Measurements from ENCODE around the gene ETV4. TPM values are rescaled to one million over a fixed set of nuclear protein-coding genes. Genes with fewer than 3 reads are reported as not detected.
"Not testable (repeated sequence)": the region's sequence is repeated elsewhere in the genome, so short reads cannot be mapped to it uniquely, and the experiment has no call there.

ETV4 gene
- total RNA-seq, 6 experiments from 2014 or later, result 4.7 to 6.9 (median 5.8) TPM

DNA sequence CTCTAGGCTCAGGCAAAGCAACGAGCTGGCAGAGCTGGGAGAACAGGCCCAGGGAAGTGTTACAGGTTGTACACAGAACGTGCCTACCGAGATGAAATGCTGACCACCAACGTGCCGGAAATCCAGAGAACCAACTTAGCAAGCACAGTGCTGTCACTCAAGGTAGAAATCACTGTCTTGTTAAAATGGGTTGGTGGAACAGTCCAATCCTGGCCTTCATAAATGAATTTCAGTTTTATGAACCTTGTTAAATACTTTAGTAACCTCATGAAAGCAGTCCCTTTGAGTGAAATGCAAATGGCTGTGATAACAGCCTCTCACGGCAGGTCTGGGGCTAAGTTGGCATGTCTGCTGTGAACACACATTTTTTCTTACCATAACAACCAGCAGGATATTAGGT is 29.0 kb downstream of the ETV4 start:
- Mint-ChIP-seq H3K4me1 (ENCODE audit: low read depth) (peaks cover 18% of the 10 kb centered on the region), H3K27me3 (ENCODE audit: insufficient read depth) (no peaks in the 10 kb centered on the region), H3K9me3 (no peaks in the 10 kb centered on the region), H3K36me3 (ENCODE audit: low read depth) (peaks cover 26% of the 10 kb centered on the region), H3K27ac (peak overlapping the region; percentile 67), H3K4me3 (no peak overlapping the region)
- TF ChIP-seq, protein P1, sequence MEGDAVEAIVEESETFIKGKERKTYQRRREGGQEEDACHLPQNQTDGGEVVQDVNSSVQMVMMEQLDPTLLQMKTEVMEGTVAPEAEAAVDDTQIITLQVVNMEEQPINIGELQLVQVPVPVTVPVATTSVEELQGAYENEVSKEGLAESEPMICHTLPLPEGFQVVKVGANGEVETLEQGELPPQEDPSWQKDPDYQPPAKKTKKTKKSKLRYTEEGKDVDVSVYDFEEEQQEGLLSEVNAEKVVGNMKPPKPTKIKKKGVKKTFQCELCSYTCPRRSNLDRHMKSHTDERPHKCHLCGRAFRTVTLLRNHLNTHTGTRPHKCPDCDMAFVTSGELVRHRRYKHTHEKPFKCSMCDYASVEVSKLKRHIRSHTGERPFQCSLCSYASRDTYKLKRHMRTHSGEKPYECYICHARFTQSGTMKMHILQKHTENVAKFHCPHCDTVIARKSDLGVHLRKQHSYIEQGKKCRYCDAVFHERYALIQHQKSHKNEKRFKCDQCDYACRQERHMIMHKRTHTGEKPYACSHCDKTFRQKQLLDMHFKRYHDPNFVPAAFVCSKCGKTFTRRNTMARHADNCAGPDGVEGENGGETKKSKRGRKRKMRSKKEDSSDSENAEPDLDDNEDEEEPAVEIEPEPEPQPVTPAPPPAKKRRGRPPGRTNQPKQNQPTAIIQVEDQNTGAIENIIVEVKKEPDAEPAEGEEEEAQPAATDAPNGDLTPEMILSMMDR (IDR thresholded peaks at IDR 0.05), result no peak
- no peak for DNase-seq

DNA sequence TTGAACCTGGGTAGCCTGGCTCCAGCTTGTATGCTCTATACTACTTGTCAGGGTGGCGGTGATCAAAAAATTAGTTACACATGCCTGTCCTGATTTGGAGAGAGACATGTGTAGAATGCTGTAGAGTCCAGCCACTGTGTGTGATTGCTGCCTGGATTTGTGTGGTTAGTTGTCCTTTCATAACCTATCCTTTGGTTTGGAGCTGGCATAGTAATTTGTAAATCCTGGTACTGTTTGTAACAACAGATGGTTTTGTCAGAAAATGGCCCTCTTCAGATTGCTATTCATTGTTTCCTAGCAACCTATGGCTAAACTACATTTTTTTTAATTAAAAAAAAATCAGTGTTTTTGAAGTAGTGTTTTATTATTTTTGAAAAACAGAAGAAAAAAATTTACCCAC is 30.5 kb downstream of the ETV4 start:
- Mint-ChIP-seq H3K4me1 (ENCODE audit: low read depth) (peaks cover 18% of the 10 kb centered on the region), H3K9me3 (no peaks in the 10 kb centered on the region), H3K27ac (no peak overlapping the region), H3K27me3 (ENCODE audit: insufficient read depth) (no peaks in the 10 kb centered on the region), H3K36me3 (ENCODE audit: low read depth) (peaks cover 20% of the 10 kb centered on the region), H3K4me3 (no peak overlapping the region)
- TF ChIP-seq, protein P1 (IDR thresholded peaks at IDR 0.05), result no peak
- no peak for DNase-seq

DNA sequence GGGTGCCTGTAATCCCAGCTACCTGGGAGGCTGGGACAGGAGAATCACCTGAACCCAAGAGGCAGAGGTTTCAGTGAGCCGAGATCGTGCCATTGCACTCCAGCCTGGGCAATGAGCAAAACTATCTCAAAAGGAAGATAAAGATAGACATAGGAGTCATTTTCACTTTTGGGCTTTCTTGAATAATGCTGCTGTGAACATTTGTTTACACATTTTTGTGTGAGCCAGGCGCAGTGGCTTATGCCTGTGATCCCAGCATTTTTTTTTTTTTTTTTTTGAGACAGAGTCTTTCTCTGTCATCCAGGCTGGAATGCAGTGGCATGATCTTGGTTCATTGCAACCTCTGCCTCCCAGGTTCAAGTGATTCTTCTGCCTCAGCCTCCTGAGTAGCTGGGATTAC is 34.9 kb downstream of the ETV4 start:
- H3K27me3 Mint-ChIP-seq (ENCODE audit: insufficient read depth); H3K9me3 Mint-ChIP-seq; H3K27ac Mint-ChIP-seq; H3K4me1 Mint-ChIP-seq (ENCODE audit: low read depth); DNase-seq; H3K4me3 Mint-ChIP-seq: not testable (repeated sequence)
- H3K36me3 Mint-ChIP-seq (ENCODE audit: low read depth), result peaks cover 23% of the 10 kb centered on the region

DNA sequence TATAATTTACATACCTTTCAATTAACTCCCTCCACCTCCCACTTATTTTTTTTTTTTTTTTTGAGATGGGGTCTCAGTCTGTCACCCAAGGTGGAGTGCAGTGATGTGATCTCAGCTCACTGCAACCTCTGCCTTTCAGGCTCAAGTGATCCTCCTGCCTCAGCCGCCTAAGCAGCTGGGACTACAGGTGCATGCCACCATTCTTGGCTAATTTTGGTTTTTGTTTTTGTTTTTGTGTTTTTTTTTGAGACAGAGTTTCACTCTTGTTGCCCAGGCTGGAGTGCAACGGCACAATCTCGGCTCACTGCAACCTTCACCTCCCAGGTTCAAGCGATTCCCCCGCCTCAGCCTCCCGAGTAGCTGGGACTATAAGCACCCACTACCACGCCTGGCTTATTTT is 36.7 kb downstream of the ETV4 start:
- H3K36me3 Mint-ChIP-seq (ENCODE audit: low read depth), result peaks cover 27% of the 10 kb centered on the region
- not testable (repeated sequence) for H3K27me3 Mint-ChIP-seq (ENCODE audit: insufficient read depth); H3K4me3 Mint-ChIP-seq; H3K9me3 Mint-ChIP-seq; DNase-seq; H3K4me1 Mint-ChIP-seq (ENCODE audit: low read depth); H3K27ac Mint-ChIP-seq

DNA sequence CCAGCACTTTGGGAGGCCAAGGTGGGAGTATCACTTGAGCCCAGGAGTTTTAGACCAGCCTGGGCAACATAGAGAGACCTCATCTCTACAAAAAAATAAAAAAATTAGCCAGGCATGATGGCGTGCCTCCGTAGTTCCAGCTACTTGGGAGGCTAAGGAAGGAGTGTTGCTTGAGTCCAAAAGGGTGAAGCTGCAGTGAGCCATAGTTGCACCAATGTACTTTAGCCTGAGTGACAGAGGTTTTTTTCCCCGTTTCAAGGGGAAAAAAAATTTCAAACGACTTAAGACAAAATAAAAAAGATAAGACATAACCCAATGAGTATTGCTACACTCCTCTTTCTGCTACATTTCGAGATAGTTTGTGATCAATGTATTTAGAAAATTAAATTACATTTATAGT is 55.5 kb downstream of the ETV4 start:
- H3K36me3 Mint-ChIP-seq (ENCODE audit: low read depth), result peaks cover 28% of the 10 kb centered on the region
- DNase-seq, result no peak
- H3K9me3 Mint-ChIP-seq, result no peaks in the 10 kb centered on the region
- peaks cover 33% of the 10 kb centered on the region for H3K4me1 Mint-ChIP-seq (ENCODE audit: low read depth)
- no peak overlapping the region for H3K4me3 Mint-ChIP-seq
- H3K27ac Mint-ChIP-seq, result no peak overlapping the region
- H3K27me3 Mint-ChIP-seq (ENCODE audit: insufficient read depth), result no peaks in the 10 kb centered on the region
- TF ChIP-seq, protein P1 (IDR thresholded peaks at IDR 0.05), result no peak

DNA sequence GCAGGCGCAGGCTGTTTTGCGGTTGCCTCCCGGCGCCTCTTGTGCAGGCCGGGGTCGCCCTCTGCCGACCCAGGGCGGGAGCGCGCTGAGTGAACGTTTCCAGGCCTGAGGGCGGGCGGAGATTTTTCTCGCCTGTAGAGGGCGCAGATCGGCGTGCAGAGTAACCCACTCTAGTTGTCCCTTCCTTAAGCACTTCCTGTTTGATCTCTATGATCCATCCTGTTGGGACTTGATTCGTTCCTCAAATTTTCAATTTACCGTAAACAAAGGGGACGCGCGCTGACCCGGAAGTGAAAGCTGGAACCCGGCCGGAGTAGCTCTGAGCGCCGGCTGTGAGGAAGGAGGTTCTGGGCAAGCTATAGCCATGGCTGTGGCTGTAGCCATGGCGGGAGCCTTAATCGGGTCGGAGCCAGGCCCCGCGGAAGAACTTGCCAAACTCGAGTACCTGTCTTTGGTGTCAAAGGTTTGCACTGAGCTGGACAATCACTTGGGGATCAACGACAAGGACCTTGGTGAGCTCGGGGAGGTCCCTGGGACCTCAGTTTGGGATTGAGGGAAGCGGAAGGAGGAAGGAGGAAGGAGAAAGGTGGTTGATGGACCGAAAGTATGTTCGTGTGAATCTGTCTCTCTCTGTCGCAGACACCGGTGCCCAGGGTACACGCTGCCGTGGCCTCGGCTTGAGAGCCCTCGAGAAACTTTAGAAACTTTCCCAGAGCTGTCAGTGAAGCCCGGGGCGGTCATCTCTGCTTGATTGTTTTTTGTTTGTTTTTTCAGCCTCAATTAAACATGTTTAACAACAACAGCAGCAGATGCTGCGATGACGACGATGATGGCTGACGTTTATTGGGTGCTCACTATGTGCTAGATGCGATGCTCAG is 62.2 kb downstream of the ETV4 start, which contains the start of gene DHX8:
Gene DHX8 (plus strand): TSS at position 302 of the 878 bp plus-strand sequence. CDS start 63 bp downstream, at position 365.
- DNase-seq, result peak; percentile 99
- peaks cover 3% of the 10 kb centered on the region; the same call in 1 of the 2 replicates for H3K9me3 Mint-ChIP-seq
- TF ChIP-seq, protein P1 (IDR thresholded peaks at IDR 0.05), result peak; percentile 100
- peaks cover 13% of the 10 kb centered on the region for H3K36me3 Mint-ChIP-seq (ENCODE audit: low read depth)
- peak within 1 kb of the TSS; percentile 99 for H3K27ac Mint-ChIP-seq
- peaks cover 30% of the 10 kb centered on the region for H3K4me1 Mint-ChIP-seq (ENCODE audit: low read depth)
- H3K4me3 Mint-ChIP-seq, result peak within 1 kb of the TSS; percentile 100
- H3K27me3 Mint-ChIP-seq (ENCODE audit: insufficient read depth), result no peaks in the 10 kb centered on the region; the same call in 1 of the 2 replicates

All from HFFc6 (cell line).